Heart left ventricle (tissue), 16 donors: ENCODE measurements around the gene CHD9. TPM values are rescaled to one million over a fixed set of nuclear protein-coding genes. Genes with fewer than 3 reads are reported as not detected.
"Not testable (repeated sequence)": the region's sequence is repeated elsewhere in the genome, so short reads cannot be mapped to it uniquely, and the experiment has no call there.

Experiments used
- ATAC-seq, 4 donors: fragments of 200-7000 bp; cut with Tn5 transposase; one replicate each; pipeline ENCODE4 v1.9.1; 2020 to 2022; ENCODE audit warnings: moderate library complexity in 4 of 4, mild to moderate bottlenecking in 3 of 4, moderate number of reproducible peaks in 1 of 4
- DNase-seq, 5 donors: peaks; one replicate each; pipeline ENCODE4 v3.0.0-alpha.2; 2020
- H3K27ac ChIP-seq, 12 donors: fragments of 200-600 bp; sonication (generic) in 4 of 12; one replicate each; pipeline versions ENCODE4 v1.5.0 to v1.8.0; 2016 to 2022; ENCODE audit warnings: mild to moderate bottlenecking in 2 of 12
- H3K27me3 ChIP-seq, 9 donors: fragments of 200-600 bp; sonication (generic) in 2 of 9; one replicate each; pipeline versions ENCODE4 v1.5.1 to v1.8.0; 2016 to 2022; ENCODE audit warnings: mild to moderate bottlenecking in 3 of 9
- H3K36me3 ChIP-seq, 9 donors: fragments of 200-600 bp; sonication (generic) in 2 of 9; one replicate each; pipeline versions ENCODE4 v1.5.0 to v1.8.0; 2018 to 2022; ENCODE audit warnings: mild to moderate bottlenecking in 2 of 9
- H3K4me1 ChIP-seq, 12 donors: fragments of 200-600 bp; sonication (generic) in 4 of 12; one replicate each; pipeline versions ENCODE4 v1.5.0 to v1.8.0; 2016 to 2022; ENCODE audit warnings: mild to moderate bottlenecking in 3 of 12
- H3K4me3 ChIP-seq, 12 donors: fragments of 200-600 bp; sonication (generic) in 4 of 12; one replicate each; pipeline versions ENCODE4 v1.5.0 to v1.8.0; 2017 to 2022; ENCODE audit warnings: mild to moderate bottlenecking in 9 of 12, moderate library complexity in 4 of 12
- H3K9me3 ChIP-seq, 12 donors: fragments of 200-600 bp; sonication (generic) in 4 of 12; one replicate each; pipeline versions ENCODE4 v1.5.0 to v1.8.0; 2016 to 2022; ENCODE audit warnings: mild to moderate bottlenecking in 1 of 12
- CTCF ChIP-seq, 12 donors: fragments of 200-600 bp; sonication (generic) in 4 of 12; IDR thresholded peaks; one replicate each; pipeline versions ENCODE4 v1.5.0 to v1.8.0; 2018 to 2022; ENCODE audit warnings: antibody characterized with exemption in 12 of 12, mild to moderate bottlenecking in 5 of 12
- POLR2A ChIP-seq, 2 donors: fragments of 450-650 bp; IDR thresholded peaks; one replicate each; pipeline ENCODE4 v1.6.1; 2017; ENCODE audit warnings: antibody characterized with exemption in 2 of 2, mild to moderate bottlenecking in 2 of 2, moderate library complexity in 2 of 2
- WGBS, 4 donors: extraction: QIAGEN DNeasy Blood & Tissue Kit in 2 of 4; methylation state at CpG; one replicate each; pipeline versions ENCODE4 v1.1.5 to v1.1.7; 2013 to 2018; 5-methylcytosine and 5-hydroxymethylcytosine counted together
- intact Hi-C, 10 donors: fragments of 100-400 bp; cut with DNase I; formaldehyde crosslinking; loops; one replicate each; pipeline versions ENCODE4 v1.11.1 to v1.14.2; 2022
- polyA plus RNA-seq, 2 donors: library from polyadenylated mRNA; stranded (reverse); fragments of 200-250 nt; gene quantifications; one replicate each; pipeline ENCODE4 v1.2.3, GENCODE V29; 2013
- total RNA-seq, 9 donors: library from RNA; depleted of rRNA in 2 of 9; stranded (reverse); fragments of >200 nt in 2 of 9; fragmentation: NEBNext Ultra II Directional in 3 of 9; extraction: Animal tissue kit (Norgen Biotek cat#: 25700) in 3 of 9; gene quantifications; one replicate each; pipeline versions ENCODE4 v1.1.0 to v1.2.4, GENCODE V29; 2016 to 2023
- donor health status: ischemic (EF 13 %, LVEDD 7.1; RV severe dilation, severe dysfunction).
- donor health status: healthy with polysubstance abuse.
- donor health status: DM: no; HTN: yes; CAD: no.
- donor health status: DM: no; HTN: no; CAD: no.
- donor health status: ischemic (EF 25% LVEDD 6.9; RV normal size, moderate dysfunction).
- donor health status: ischemic (EF 25% LVEDD 5.7; RV mildly dilated, moderate dysfunction).
- donor health status: healthy.
- donor health status: DM: yes; HTN: yes; CAD: no.
- donor health status: ischemic (EF 35%, LVEDD 5.7; RV mildly dilated, moderate dysfunction).
- donor health status: nonischemic (EF 11% LVEDD 7.7; RV severe dilation, severe dysfunction).
- donor health status: DM: yes; HTN: yes; CAD: no.
- donor health status: PGD.
- donor health status: ischemic (EF 29% LVEDD 5.4; RV normal size, mild dysfunction).
- donor health status: nonischemic (EF 23%, LVEDD 6.1; RV moderate dilation, normal function).

Gene CHD9
- total and polyA plus RNA-seq, 11 donors = 11.8 to 56.2 (median 41.3) TPM

- ATAC-seq = no peak
These were observed 117.7 kb downstream of the CHD9 start for GRCh38 chr16:53172517-53172916.

GRCh38 chr16:53175118-53175517 is 120.3 kb downstream of the CHD9 start:
- intact Hi-C loops = no loop called here
- no peaks in the 10 kb centered on the region for H3K27me3 ChIP-seq
- WGBS, 4 donors = 72 to 92% (median 87%) methylated on average over 1 of the region's 1 CpG
- H3K27ac ChIP-seq = no peak overlapping the region
- ATAC-seq = no peak
- H3K4me3 ChIP-seq = no peak overlapping the region
- peaks cover 0 to 28% (median 6%) of the 10 kb centered on the region in 9 donors for H3K36me3 ChIP-seq
- TF ChIP-seq CTCF (IDR thresholded peaks at IDR 0.05) (no peak), POLR2A (IDR thresholded peaks at IDR 0.05) (no peak)
- peaks cover 0 to 11% (median 0%) of the 10 kb centered on the region in 12 donors for H3K4me1 ChIP-seq
- no peaks in the 10 kb centered on the region for H3K9me3 ChIP-seq
- no peak for DNase-seq

More at GRCh38 chr16:53172517-53172916, 117.7 kb downstream of the CHD9 start:
- DNase-seq = no peak
- 52 to 68% (median 64%) methylated on average over 4 of the region's 4 CpGs for WGBS, 4 donors
- peaks cover 0 to 12% (median 0%) of the 10 kb centered on the region in 12 donors for H3K4me1 ChIP-seq
- no peak overlapping the region for H3K4me3 ChIP-seq
- TF ChIP-seq CTCF (IDR thresholded peaks at IDR 0.05) (no peak), POLR2A (IDR thresholded peaks at IDR 0.05) (no peak)
- intact Hi-C loops = loop anchor here in 1 of 10 donors (5.0 kb wide), 1 partner anchor 35 kb away; no protein-coding TSS in a partner anchor
- H3K27ac ChIP-seq = no peak overlapping the region
- no peaks in the 10 kb centered on the region for H3K9me3 ChIP-seq
- peaks cover 0 to 28% (median 6%) of the 10 kb centered on the region in 9 donors for H3K36me3 ChIP-seq
- H3K27me3 ChIP-seq = no peaks in the 10 kb centered on the region

- Histone ChIP-seq H3K27ac (no peak overlapping the region), H3K4me1 (peaks cover 0 to 7% (median 0%) of the 10 kb centered on the region in 12 donors), H3K27me3 (no peaks in the 10 kb centered on the region), H3K9me3 (no peaks in the 10 kb centered on the region), H3K36me3 (peaks cover 0 to 32% (median 6%) of the 10 kb centered on the region in 9 donors), H3K4me3 (no peak overlapping the region)
- no peak for DNase-seq
- intact Hi-C loops = no loop called here
- ATAC-seq = no peak
- TF ChIP-seq CTCF (IDR thresholded peaks at IDR 0.05) (no peak), POLR2A (IDR thresholded peaks at IDR 0.05) (no peak)
These were observed 121.6 kb downstream of the CHD9 start for GRCh38 chr16:53176434-53176833.

GRCh38 chr16:53183442-53183841 is 128.7 kb downstream of the CHD9 start:
- no peaks in the 10 kb centered on the region for H3K4me1 ChIP-seq
- H3K36me3 ChIP-seq = peaks cover 0 to 13% (median 0%) of the 10 kb centered on the region in 9 donors
- TF ChIP-seq POLR2A (IDR thresholded peaks at IDR 0.05) = no peak
- no peak for TF ChIP-seq CTCF (IDR thresholded peaks at IDR 0.05)
- H3K27me3 ChIP-seq = no peaks in the 10 kb centered on the region
- H3K4me3 ChIP-seq = no peak overlapping the region
- DNase-seq (no peak), ATAC-seq (no peak)
- 88 to 95% (median 91%) methylated on average over 4 of the region's 4 CpGs for WGBS, 4 donors
- H3K27ac ChIP-seq = no peak overlapping the region
- intact Hi-C loops = no loop called here
- H3K9me3 ChIP-seq = peaks cover 0 to 18% (median 2%) of the 10 kb centered on the region in 12 donors

- H3K27me3 ChIP-seq, H3K4me1 ChIP-seq, ATAC-seq, H3K27ac ChIP-seq, H3K36me3 ChIP-seq, H3K4me3 ChIP-seq, intact Hi-C loops, DNase-seq: not testable (repeated sequence)
- 86 to 100% (median 98%) methylated on average over 3 of the region's 3 CpGs for WGBS, 4 donors
- peaks cover 0 to 18% (median 2%) of the 10 kb centered on the region in 12 donors for H3K9me3 ChIP-seq
These were observed 130.9 kb downstream of the CHD9 start for GRCh38 chr16:53185741-53186140.
